ENCODE results near the gene GSTM3.

GRCh38 chr1:109775398-109775797 lies 34.6 kb upstream of the GSTM3 start:
- no peak for TF ChIP-seq CTCF (IDR thresholded peaks at IDR 0.05)
- no peak for TF ChIP-seq POLR2A (IDR thresholded peaks at IDR 0.05)

Data from lower leg skin (tissue), 3 donors.